OCI-M1 (cell line): ENCODE measurements around the gene CDK2.
A peak's percentile ranks its signal among the peaks of the same experiment; 100 is the strongest.
"Not testable (repeated sequence)": the region's sequence is repeated elsewhere in the genome, so short reads cannot be mapped to it uniquely, and the experiment has no call there.

Experiments
- DNase-seq: peaks from one replicate; lab custom pipeline; 2025; lab: John Stamatoyannopoulos, UW

CDK2 gene

GRCh38 chr12:55966408-55967281 lies at the start of gene CDK2:
CDK2 (plus strand) TSS chr12:55966830; CDS start chr12:55967009, 179 bp downstream.
- DNase-seq = peak; percentile 94

GRCh38 chr12:55919032-55919431 lies 47.6 kb upstream of the CDK2 start:
- not testable (repeated sequence) for DNase-seq

- DNase-seq = no peak
Observed at GRCh38 chr12:55922126-55922525, 44.5 kb upstream of the CDK2 start.

- not testable (repeated sequence) for DNase-seq
Observed at GRCh38 chr12:55923648-55924047, 43.0 kb upstream of the CDK2 start.

- peak; percentile 51 for DNase-seq
Observed at GRCh38 chr12:55925371-55925770, 41.3 kb upstream of the CDK2 start.

- no peak for DNase-seq
Observed at GRCh38 chr12:55925870-55926737, 40.5 kb upstream of the CDK2 start.

GRCh38 chr12:55926738-55927587 lies 39.7 kb upstream of the CDK2 start:
- DNase-seq = peak; percentile 97

GRCh38 chr12:55927588-55928502 lies 38.8 kb upstream of the CDK2 start, which contains the start of gene PYM1:
PYM1 (minus strand) TSS chr12:55927894; CDS start chr12:55927761, 133 bp downstream.
- peak; percentile 89 for DNase-seq

- DNase-seq = no peak
Observed at GRCh38 chr12:55929306-55929791, 37.3 kb upstream of the CDK2 start.

GRCh38 chr12:55930771-55931316 lies 35.8 kb upstream of the CDK2 start, which contains the start of gene DGKA:
DGKA (plus strand) TSS chr12:55931162; CDS start chr12:55936504, 5,342 bp downstream.
- peak; percentile 81 for DNase-seq

GRCh38 chr12:55931317-55931779 lies 35.3 kb upstream of the CDK2 start:
- peak; percentile 49 for DNase-seq

- peak; percentile 49 for DNase-seq
Observed at GRCh38 chr12:55931780-55932550, 34.7 kb upstream of the CDK2 start.

GRCh38 chr12:55932551-55932910 lies 34.1 kb upstream of the CDK2 start:
- DNase-seq = peak; percentile 42

- no peak for DNase-seq
Observed at GRCh38 chr12:55933169-55933798, 33.3 kb upstream of the CDK2 start.

- no peak for DNase-seq
Observed at GRCh38 chr12:55933799-55934742, 32.6 kb upstream of the CDK2 start.

GRCh38 chr12:55934773-55935172 lies 31.9 kb upstream of the CDK2 start:
- no peak for DNase-seq

- DNase-seq = no peak
Observed at GRCh38 chr12:55935738-55936151, 30.9 kb upstream of the CDK2 start.
